Measurements from ENCODE around the gene SND1.

SND1 gene

DNA sequence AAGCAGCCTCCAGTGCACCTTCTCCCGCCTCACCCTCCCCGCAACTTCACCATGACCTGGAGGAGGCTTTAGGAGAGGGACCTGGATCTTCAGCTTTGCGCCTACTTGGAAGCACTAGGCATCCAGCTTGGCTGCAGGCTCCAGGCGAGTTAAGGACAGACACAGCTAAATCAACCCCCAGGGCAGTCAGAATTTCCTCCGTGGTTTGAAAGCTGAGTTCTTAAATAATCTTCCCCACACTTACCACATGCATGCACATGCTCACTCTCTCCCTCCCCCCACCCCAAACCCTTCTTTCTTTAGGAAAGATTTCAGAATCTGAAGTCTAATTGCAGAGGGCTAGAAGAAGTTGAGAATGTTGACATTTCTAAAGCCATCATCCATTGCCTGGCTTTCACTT lies 416.0 kb downstream of the SND1 start:
- no peak overlapping the region for H3K4me2 ChIP-seq (ENCODE audit: low read length)
- H3K27ac ChIP-seq (ENCODE audit: low read depth, low read length): no peak overlapping the region
- no peaks in the 10 kb centered on the region for H3K9me3 ChIP-seq (ENCODE audit: control insufficient read depth, insufficient read depth, low read length)
- no peaks in the 10 kb centered on the region for H3K27me3 ChIP-seq (ENCODE audit: control insufficient read depth, low read length)
- H3K4me3 ChIP-seq (ENCODE audit: low read length): no peak overlapping the region
- no peaks in the 10 kb centered on the region for H3F3A ChIP-seq (ENCODE audit: control insufficient read depth, insufficient read depth)
- H4K20me1 ChIP-seq (ENCODE audit: control insufficient read depth, insufficient read depth, low read depth, low read length): no peaks in the 10 kb centered on the region; the same call in 1 of the 2 replicates
- no peaks in the 10 kb centered on the region for H3K4me1 ChIP-seq (ENCODE audit: control insufficient read depth, low read length)
- no peaks in the 10 kb centered on the region for H3K9me2 ChIP-seq (replicated peaks; ENCODE audit: control insufficient read depth, low read length)
- no peak for TF ChIP-seq CTCF (IDR thresholded peaks at IDR 0.05; ENCODE audit: low read depth, low read length, poor library complexity, severe bottlenecking)
- TF ChIP-seq EZH2phosphoT487 (IDR thresholded peaks at IDR 0.05; ENCODE audit: borderline replicate concordance, low read length): no peak
- no peaks in the 10 kb centered on the region for H3K36me3 ChIP-seq (ENCODE audit: control insufficient read depth, low read length)
- no peaks in the 10 kb centered on the region for H3K79me2 ChIP-seq (ENCODE audit: control insufficient read depth, low read length)

GRCh38 chr7:128068785-128069184 lies 416.8 kb downstream of the SND1 start:
- Histone ChIP-seq H3K27ac (ENCODE audit: low read depth, low read length) (no peak overlapping the region), H3K4me2 (ENCODE audit: low read length) (no peak overlapping the region), H4K20me1 (ENCODE audit: control insufficient read depth, insufficient read depth, low read depth, low read length) (no peaks in the 10 kb centered on the region; the same call in 1 of the 2 replicates)

DNA sequence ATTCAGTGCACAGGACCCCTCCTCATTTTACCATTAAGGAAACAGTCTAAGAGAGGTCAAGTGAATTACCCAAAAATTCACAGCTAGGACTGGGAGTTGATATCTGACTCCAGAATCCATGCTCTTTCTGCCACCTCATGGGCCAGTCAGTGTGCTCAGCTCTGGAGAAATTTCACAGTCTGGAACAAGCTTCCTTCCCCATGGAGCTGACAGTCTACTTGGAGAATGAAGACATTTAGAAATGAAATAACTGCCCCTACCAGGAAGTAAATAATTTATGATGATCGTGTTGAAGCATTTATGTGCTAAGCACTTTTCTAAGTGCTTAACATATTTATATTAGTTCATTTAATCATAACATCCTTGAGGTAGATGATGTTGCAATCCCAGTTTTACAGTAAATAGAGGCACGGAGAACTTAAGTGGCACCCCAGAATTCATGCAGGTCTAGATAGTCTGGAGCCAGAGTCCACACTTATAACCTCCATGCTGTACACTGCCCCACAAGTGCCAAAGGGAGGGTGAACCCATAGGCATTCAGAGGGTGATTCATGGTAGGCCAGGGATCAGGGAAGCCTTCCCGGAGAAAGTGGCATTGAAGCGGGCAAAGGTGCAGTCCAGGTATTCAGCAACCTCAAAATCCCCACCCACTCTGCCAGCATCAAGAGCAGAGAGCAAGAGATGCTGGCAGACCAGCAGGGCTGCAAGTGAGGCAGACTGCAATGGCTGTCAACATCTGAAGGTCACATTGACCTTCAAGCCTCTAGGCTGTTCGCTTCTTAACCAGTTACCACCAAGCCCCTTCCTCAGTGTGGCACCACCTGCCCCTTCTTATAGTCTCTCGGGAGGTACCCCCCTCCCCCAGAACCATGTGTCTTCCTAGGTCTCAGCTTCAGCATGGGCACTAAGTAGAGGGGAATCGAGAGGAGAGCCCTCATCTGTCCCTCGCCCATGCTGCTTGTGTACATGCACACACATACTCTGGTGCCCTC lies 417.7 kb downstream of the SND1 start:
- Histone ChIP-seq H4K20me1 (ENCODE audit: control insufficient read depth, insufficient read depth, low read depth, low read length) (no peaks in the 10 kb centered on the region; the same call in 1 of the 2 replicates), H3K79me2 (ENCODE audit: control insufficient read depth, low read length) (no peaks in the 10 kb centered on the region), H3K4me1 (ENCODE audit: control insufficient read depth, low read length) (no peaks in the 10 kb centered on the region), H3K4me2 (ENCODE audit: low read length) (no peak overlapping the region), H3K27ac (ENCODE audit: low read depth, low read length) (no peak overlapping the region), H3F3A (ENCODE audit: control insufficient read depth, insufficient read depth) (no peaks in the 10 kb centered on the region), H3K9me3 (ENCODE audit: control insufficient read depth, insufficient read depth, low read length) (no peaks in the 10 kb centered on the region), H3K36me3 (ENCODE audit: control insufficient read depth, low read length) (no peaks in the 10 kb centered on the region), H3K4me3 (ENCODE audit: low read length) (no peak overlapping the region), H3K9me2 (replicated peaks; ENCODE audit: control insufficient read depth, low read length) (no peaks in the 10 kb centered on the region), H3K27me3 (ENCODE audit: control insufficient read depth, low read length) (no peaks in the 10 kb centered on the region)
- TF ChIP-seq CTCF (IDR thresholded peaks at IDR 0.05; ENCODE audit: low read depth, low read length, poor library complexity, severe bottlenecking) (no peak), EZH2phosphoT487 (IDR thresholded peaks at IDR 0.05; ENCODE audit: borderline replicate concordance, low read length) (no peak)

More at GRCh38 chr7:128068785-128069184, 416.8 kb downstream of the SND1 start:
- Histone ChIP-seq H3K79me2 (ENCODE audit: control insufficient read depth, low read length) (no peaks in the 10 kb centered on the region), H3F3A (ENCODE audit: control insufficient read depth, insufficient read depth) (no peaks in the 10 kb centered on the region), H3K36me3 (ENCODE audit: control insufficient read depth, low read length) (no peaks in the 10 kb centered on the region), H3K4me1 (ENCODE audit: control insufficient read depth, low read length) (no peaks in the 10 kb centered on the region), H3K9me2 (replicated peaks; ENCODE audit: control insufficient read depth, low read length) (no peaks in the 10 kb centered on the region), H3K4me3 (ENCODE audit: low read length) (no peak overlapping the region), H3K9me3 (ENCODE audit: control insufficient read depth, insufficient read depth, low read length) (no peaks in the 10 kb centered on the region), H3K27me3 (ENCODE audit: control insufficient read depth, low read length) (no peaks in the 10 kb centered on the region)
- TF ChIP-seq EZH2phosphoT487 (IDR thresholded peaks at IDR 0.05; ENCODE audit: borderline replicate concordance, low read length) (no peak), CTCF (IDR thresholded peaks at IDR 0.05; ENCODE audit: low read depth, low read length, poor library complexity, severe bottlenecking) (no peak)
